Vagina (tissue), 2 donors: Measurements from ENCODE around the gene FKBP15.

Source experiments
- CTCF ChIP-seq, 3 experiments: fragments of 450-650 bp in 2 of 3; fragments of 200-600 bp in 1 of 3; sonication (generic) in 1 of 3; IDR thresholded peaks; one replicate each; pipeline ENCODE4 v1.5.1; 2017 to 2019; ENCODE audit warnings: antibody characterized with exemption in 3 of 3, mild to moderate bottlenecking in 2 of 3, moderate library complexity in 2 of 3
- POLR2A ChIP-seq, 2 donors: fragments of 450-650 bp; IDR thresholded peaks; one replicate each; pipeline ENCODE4 v1.6.1; 2017; ENCODE audit warnings: antibody characterized with exemption in 2 of 2, mild to moderate bottlenecking in 2 of 2, moderate library complexity in 2 of 2
- POLR2AphosphoS5 ChIP-seq, 2 donors: sonication (generic); formaldehyde crosslinking; IDR thresholded peaks; one replicate each; pipeline ENCODE4 v1.9.0; 2017; ENCODE audit warnings: antibody characterized with exemption in 2 of 2, mild to moderate bottlenecking in 2 of 2, low read depth in 1 of 2; ENCODE audit not compliant: insufficient read depth in 1 of 2

- TF ChIP-seq CTCF (IDR thresholded peaks at IDR 0.05) = no peak
- TF ChIP-seq POLR2A (IDR thresholded peaks at IDR 0.05) = no peak
- no peak for TF ChIP-seq POLR2AphosphoS5 (IDR thresholded peaks at IDR 0.05; ENCODE audit: insufficient read depth in 1 of 2, low read depth in 1 of 2)
These were observed 15.9 kb upstream of the FKBP15 start for GRCh38 chr9:113237026-113237425.
